ELR (cell line): ENCODE measurements around the gene UBE2E1.
"Not testable (repeated sequence)": the region's sequence is repeated elsewhere in the genome, so short reads cannot be mapped to it uniquely, and the experiment has no call there.

Experiments used
- DNase-seq: peaks from one replicate; pipeline ENCODE4 v3.0.0-alpha.2; 2015; ENCODE audit warnings: low read depth

The UBE2E1 gene

DNA sequence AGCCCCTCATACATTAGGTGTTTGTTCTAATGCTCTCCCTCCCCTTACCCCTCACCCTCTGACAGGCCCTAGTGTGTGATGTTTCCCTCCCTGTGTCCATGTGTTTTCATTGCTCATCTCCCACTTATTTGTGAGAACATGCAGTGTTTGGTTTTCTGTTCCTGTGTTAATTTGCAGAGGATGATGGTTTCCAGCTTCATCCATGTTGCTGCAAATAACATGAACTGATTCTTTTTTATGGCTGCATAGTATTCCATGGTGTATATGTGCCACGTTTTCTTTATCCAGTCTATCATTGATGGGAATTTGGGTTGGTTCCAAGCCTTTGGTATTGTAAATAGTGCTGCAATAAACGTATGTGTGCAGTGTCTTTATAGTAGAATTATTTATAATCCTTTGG, 43.7 kb downstream of the UBE2E1 start:
- DNase-seq, result not testable (repeated sequence)

GRCh38 chr3:23856286-23856685, 50.5 kb downstream of the UBE2E1 start:
- DNase-seq, result no peak

DNA sequence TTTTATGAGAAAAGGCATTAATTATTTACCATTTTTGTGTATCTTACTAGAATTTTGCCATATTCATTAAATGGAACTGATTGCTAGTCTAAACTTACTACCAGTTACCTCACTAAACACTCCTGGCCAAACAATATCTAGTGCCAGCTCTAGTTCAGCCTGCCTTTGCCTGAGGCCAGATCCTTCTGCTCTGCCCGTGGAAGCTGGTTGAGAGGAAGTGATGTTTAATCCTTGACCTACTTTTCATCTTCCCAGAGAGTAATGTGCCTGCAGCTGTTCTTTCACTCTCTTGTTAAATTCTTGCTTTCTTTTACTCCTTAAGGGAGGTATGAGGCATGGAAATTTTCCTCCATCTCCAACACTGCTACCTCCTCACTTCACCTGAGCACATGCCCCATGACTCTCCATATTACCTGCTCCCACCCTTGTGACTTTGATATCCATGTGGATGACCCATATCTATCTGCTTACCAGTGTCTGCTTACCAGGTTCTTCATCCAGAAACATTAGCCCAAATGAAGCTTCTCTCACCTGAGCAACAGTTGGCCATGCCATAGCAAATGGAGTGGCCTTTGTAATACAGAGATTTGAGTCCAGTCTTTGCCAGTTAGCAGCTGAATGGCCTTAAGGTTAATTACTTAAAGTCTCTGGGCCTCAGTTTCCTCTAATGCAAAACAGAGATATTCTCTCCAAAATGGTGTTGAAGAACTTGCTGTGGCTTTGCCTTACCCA, 53.4 kb downstream of the UBE2E1 start:
- DNase-seq, result peak; percentile 52

DNA sequence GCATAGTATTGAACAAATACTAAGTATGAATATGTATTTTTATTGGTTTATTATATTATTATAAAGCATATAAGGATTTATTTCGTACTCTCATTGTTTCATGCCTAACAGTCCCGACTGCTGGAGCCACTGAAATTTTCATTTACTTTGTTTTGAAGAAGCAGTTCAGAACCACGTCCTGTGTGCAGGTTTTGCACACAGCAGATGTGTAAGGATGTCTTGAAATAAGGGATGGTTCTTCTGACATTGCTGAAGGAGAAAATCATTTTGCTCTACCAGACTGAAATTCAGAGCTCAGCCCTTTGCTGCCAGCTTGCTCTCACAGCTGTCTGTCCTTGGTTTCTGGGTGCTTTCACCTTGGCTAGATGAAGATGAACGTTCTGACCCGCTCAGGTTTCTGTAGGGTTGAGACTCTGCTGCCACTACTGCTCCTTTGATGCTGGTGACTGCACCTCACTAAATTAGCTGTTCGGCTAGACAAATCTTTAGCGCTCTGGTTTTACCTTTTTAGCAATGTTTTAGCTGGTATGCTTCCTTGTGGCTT, 54.2 kb downstream of the UBE2E1 start:
- DNase-seq, result no peak

DNA sequence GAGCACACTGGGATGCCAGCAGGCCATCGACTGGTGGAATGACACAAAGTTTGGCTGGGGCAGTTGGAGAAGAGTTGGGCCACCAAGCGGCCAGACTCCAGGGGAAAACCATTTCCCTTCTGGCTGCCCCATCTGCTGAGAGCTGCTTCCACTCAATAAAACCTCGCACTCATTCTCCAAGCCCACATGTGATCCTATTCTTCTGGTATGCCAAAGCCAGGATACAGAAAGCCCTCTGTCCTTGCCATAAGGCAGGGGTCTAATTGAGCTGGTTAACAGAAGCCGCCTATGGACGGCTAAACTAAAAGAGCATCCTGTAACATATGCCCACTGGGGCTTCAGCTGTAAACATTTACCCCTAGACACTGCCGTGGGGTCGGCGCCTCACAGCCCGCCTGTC, 55.9 kb downstream of the UBE2E1 start:
- DNase-seq, result no peak

- peak; percentile 76 for DNase-seq
Observed at GRCh38 chr3:23863060-23863459, 57.3 kb downstream of the UBE2E1 start.

DNA sequence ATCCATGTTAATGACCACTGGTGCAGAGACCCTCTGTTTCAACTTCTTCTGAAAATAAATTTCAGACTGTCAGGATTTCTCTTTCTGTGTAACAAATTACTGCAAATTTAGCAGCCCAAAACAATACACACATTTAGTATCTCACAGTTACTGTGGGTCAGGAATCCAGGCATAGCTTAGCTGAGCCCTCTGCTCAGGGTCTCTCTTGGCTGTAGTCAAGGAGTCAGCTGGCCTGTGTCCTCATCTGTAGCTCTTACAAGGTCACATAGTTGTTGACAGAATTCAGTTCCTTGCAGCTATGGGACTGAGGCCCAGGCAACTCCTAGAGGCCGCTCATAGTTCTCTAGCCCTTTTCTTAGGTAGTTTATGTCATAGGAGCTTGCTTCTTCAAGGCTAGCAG, 59.2 kb downstream of the UBE2E1 start:
- DNase-seq, result no peak

GRCh38 chr3:23865595-23866396, 60.0 kb downstream of the UBE2E1 start:
- peak; percentile 54 for DNase-seq

- DNase-seq, result no peak
Observed at GRCh38 chr3:23867400-23867799, 61.6 kb downstream of the UBE2E1 start.

DNA sequence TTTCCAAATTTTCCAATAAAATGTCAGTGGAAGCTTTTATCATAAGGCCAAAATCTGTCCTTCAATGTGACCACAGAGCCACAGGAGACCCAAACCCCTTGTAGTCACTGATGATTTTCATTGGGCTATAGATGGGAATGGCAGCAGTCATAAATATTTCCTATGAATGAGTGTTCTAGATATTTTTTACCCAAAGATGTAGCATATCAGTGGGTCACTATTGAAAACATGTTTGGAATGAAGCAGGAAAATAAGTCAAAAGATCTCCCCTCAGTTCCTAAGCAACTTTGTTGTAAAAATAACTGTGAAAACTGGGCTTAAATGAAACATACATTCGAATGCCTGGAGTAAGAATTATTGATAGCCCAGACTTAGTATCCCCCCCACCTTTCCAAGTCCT, 62.1 kb downstream of the UBE2E1 start:
- no peak for DNase-seq

GRCh38 chr3:23869977-23870662, 64.4 kb downstream of the UBE2E1 start:
- no peak for DNase-seq

GRCh38 chr3:23870663-23871043, 64.9 kb downstream of the UBE2E1 start:
- not testable (repeated sequence) for DNase-seq

DNA sequence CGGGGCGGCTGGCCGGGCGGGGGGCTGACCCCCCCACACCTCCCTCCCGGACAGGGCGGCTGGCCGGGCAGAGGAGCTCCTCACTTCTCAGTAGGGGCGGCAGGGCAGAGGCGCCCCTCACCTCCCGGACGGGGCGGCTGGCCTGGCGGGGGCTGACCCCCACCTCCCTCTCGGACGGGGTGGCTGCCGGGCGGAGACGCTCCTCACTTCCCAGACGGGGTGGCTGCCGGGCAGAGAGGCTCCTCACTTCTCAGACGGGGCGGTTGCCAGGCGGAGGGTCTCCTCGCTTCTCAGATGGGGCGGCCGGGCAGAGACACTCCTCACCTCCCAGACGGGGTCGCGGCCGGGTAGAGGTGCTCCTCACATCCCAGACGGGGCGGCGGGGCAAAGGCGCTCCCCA, 65.6 kb downstream of the UBE2E1 start:
- DNase-seq, result not testable (repeated sequence)

GRCh38 chr3:23872330-23872729, 66.6 kb downstream of the UBE2E1 start:
- no peak for DNase-seq

DNA sequence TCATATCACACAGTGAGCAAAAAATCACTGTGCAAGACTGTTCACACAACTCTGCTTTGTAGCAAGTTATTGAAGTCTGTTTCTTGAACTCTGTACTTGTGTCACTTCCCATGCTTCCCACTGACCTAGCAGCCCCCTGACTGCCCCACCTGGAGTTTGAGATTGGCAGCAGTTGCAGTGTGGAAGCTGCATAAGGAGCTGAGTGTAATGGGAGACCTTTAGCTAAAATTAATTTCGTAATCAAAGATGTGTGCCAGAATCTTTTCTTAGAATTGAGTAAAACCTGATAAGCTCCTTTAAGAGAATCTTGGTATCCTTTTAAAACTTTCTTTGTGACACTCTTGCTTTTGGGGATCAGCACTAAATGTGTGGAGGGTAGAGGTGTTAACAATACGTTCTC, 68.2 kb downstream of the UBE2E1 start:
- DNase-seq, result no peak

DNA sequence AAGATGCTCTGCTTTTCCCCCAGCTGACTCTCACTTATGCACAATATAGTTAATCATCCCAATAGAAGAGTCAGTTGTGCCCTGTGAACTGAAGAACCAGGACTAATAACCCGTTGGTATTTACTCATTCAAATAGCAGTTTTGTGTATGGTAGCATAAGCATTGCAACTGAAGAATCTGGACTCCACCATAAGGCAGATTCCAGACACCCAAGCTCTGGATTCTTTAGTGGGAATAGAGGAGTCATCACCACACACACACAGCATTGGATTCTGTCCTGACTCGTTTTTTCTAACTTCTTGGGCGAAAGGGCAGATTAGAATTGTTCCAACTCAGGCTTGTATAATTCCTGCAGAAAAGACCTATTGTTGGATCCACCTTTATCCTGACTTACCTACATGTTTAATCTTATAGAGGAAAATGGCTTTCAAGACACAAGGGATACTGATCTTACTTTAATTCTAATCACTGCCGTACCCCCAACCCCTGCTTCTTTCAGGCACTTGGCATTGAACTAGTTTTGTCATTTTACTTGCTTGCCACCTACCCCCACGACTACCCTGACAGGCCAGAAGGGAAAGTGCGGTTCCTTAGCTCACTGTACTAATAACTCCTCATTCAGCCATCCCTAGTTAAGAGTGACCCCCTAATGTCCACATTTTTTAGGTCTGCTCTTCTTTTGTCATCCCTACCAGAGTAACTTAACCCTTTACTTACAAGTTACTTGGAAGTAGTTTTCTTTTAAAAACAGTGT, 68.8 kb downstream of the UBE2E1 start:
- peak; percentile 44 for DNase-seq

DNA sequence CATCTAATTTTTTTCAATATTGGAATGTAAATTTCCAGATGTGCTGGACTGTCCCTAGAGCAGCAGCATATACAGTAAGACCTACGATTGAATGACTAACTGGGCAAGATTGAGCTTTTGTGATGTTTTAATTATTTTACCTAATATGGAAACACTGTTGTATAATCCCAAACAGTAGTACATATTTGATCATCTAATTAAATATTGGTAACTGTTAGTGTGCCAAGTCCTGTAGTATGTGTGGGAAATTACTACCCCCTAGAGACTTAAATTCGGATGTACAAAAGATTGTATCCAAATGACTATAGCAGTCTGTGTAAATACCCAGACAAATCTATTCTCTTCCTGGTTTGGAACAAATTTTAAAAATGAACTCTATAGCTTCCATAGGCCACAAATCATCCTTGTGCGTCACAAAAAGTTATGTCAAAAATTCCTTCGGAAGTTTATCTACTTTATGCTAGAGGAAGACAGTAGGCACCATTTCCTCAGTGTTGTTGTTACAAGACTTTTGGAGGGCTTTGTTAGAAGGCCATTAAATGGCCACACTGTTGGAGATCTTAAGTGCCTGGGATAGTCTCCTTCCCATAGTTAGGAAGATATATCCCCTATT, 69.5 kb downstream of the UBE2E1 start:
- DNase-seq, result no peak

DNA sequence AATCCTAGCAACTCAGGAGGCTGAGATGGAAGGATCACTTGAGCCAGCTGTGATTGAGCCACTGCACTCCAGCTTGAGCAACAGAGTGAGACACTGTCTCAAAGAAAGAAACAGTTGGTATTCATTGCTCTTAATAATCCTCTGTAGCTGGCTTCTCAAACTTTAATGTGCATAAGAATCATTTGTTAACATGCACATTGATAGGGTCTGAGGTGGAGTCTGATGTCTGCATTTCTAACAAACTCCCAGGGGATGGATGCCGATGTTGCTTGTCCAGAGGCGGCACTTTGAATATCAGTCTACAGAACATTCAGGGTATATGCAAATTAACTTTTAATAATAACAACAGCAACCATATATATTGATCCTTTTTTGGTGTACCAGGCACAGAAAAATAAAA, 71.2 kb downstream of the UBE2E1 start:
- no peak for DNase-seq

DNA sequence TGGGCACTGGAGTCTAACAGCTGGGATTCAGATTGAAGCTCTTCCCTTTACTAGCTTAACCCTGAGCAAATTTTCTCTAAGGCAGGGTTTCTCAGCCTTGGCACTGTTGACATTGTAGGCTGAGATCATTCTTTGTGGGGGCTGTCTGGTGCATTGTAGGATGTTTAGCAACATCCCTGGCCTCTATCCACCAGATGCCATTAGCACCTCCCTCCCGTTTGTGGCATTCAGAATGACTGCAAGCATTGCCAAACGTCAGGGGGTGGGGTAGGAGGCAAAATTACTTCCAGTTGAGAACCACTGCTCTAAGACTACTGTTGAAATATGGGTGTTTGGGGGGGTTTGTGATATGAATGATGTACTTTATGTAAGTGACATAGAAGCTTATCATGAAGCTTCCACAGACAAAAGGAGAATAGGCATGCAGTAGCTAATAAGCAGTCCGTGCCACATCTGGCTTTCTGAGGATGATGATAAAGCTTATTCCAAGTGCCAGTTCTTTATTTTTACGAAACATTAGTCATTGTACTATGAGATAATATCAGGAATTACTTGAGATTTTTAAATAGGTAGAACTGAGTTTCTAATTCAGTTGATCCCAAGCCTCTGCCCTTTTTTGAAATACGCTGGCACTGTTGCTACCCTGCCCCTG, 71.7 kb downstream of the UBE2E1 start:
- peak; percentile 74 for DNase-seq

DNA sequence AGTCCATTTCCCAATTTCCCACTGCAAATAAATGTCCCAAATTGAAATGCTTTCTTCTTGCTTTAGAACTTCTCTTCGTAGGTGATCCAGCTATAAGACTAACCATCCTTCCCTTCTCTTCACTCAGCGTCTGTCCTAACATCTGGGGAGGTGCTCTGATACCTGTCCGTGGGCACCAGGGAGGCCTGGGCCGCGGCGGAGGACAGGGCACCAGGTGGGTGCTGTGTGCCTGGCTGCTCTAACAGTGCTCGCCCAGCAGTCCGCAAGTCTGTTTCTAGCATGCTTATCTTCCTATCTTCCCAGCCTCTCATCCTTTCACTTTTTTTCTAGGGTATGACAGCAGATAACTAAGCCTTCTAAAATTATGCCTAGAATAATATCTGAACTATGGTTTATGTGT, 73.7 kb downstream of the UBE2E1 start:
- DNase-seq, result no peak
